Suprapubic skin (tissue), 3 donors: ENCODE results near the gene PSMC3.

Experiments
- CTCF ChIP-seq, 2 donors: fragments of 200-600 bp in 1 of 2; fragments of 450-650 bp in 1 of 2; sonication (generic) in 1 of 2; IDR thresholded peaks; one replicate each; pipeline ENCODE4 v1.5.1; 2016 to 2019; ENCODE audit warnings: antibody characterized with exemption in 2 of 2, mild to moderate bottlenecking in 1 of 2, moderate library complexity in 1 of 2
- POLR2AphosphoS5 ChIP-seq, 3 donors: sonication (generic); formaldehyde crosslinking; IDR thresholded peaks; one replicate each; pipeline ENCODE4 v1.6.1; 2017; ENCODE audit warnings: antibody characterized with exemption in 3 of 3

- TF ChIP-seq CTCF (IDR thresholded peaks at IDR 0.05): no peak
- TF ChIP-seq POLR2AphosphoS5 (IDR thresholded peaks at IDR 0.05): no peak
Observed at GRCh38 chr11:47469361-47470179, 43.3 kb upstream of the PSMC3 start.
